ENCODE measurements around the gene TSEN2. TPM values are rescaled to one million over a fixed set of nuclear protein-coding genes. Genes with fewer than 3 reads are reported as not detected.
"Not testable (repeated sequence)": the region's sequence is repeated elsewhere in the genome, so short reads cannot be mapped to it uniquely, and the experiment has no call there.

TSEN2 gene
- total RNA-seq, 3 donors from 2014 or later: 20.0 to 32.8 (median 26.5) TPM

- intact Hi-C loops (cut with DNase I; ENCODE audit: low total_unique reads): no loop called here
- DNase-seq (ENCODE audit: low spot score in 2 of 2): no peak
- Histone ChIP-seq H3K36me3 (no peaks in the 10 kb centered on the region), H3K27ac (no peak overlapping the region), H3K4me1 (no peaks in the 10 kb centered on the region), H3K4me3 (no peak overlapping the region), H3K27me3 (no peaks in the 10 kb centered on the region), H3K9me3 (no peaks in the 10 kb centered on the region)
- TF ChIP-seq POLR2AphosphoS5 (IDR thresholded peaks at IDR 0.05): no peak
- TF ChIP-seq CTCF (IDR thresholded peaks at IDR 0.05): no peak
- no peak for TF ChIP-seq POLR2A (IDR thresholded peaks at IDR 0.05)
These were observed 39.5 kb upstream of the TSEN2 start for GRCh38 chr3:12444582-12445471.

GRCh38 chr3:12445523-12446240 is 38.6 kb upstream of the TSEN2 start:
- no peak overlapping the region for H3K4me3 ChIP-seq
- intact Hi-C loops (cut with DNase I; ENCODE audit: low total_unique reads): no loop called here
- no peaks in the 10 kb centered on the region for H3K36me3 ChIP-seq
- no peak for DNase-seq (ENCODE audit: low spot score in 2 of 2)
- no peaks in the 10 kb centered on the region for H3K9me3 ChIP-seq
- H3K27me3 ChIP-seq: no peaks in the 10 kb centered on the region
- no peaks in the 10 kb centered on the region for H3K4me1 ChIP-seq
- H3K27ac ChIP-seq: no peak overlapping the region
- no peak for TF ChIP-seq POLR2A (IDR thresholded peaks at IDR 0.05)
- TF ChIP-seq POLR2AphosphoS5 (IDR thresholded peaks at IDR 0.05): no peak
- no peak for TF ChIP-seq CTCF (IDR thresholded peaks at IDR 0.05)

- Histone ChIP-seq H3K27me3 (no peaks in the 10 kb centered on the region), H3K36me3 (no peaks in the 10 kb centered on the region), H3K27ac (no peak overlapping the region), H3K4me1 (no peaks in the 10 kb centered on the region), H3K9me3 (peaks cover 0 to under 1% of the 10 kb centered on the region in 2 donors), H3K4me3 (no peak overlapping the region)
- intact Hi-C loops (cut with DNase I; ENCODE audit: low total_unique reads): no loop called here
- TF ChIP-seq POLR2AphosphoS5 (IDR thresholded peaks at IDR 0.05) (no peak), POLR2A (IDR thresholded peaks at IDR 0.05) (no peak), CTCF (IDR thresholded peaks at IDR 0.05) (no peak)
- no peak for DNase-seq (ENCODE audit: low spot score in 2 of 2)
These were observed 38.0 kb upstream of the TSEN2 start for GRCh38 chr3:12446298-12446697.

GRCh38 chr3:12447075-12447474 is 37.2 kb upstream of the TSEN2 start:
- TF ChIP-seq POLR2AphosphoS5 (IDR thresholded peaks at IDR 0.05): no peak
- no peak overlapping the region for H3K4me3 ChIP-seq
- no peak for DNase-seq (ENCODE audit: low spot score in 2 of 2)
- no peaks in the 10 kb centered on the region for H3K4me1 ChIP-seq
- H3K36me3 ChIP-seq: no peaks in the 10 kb centered on the region
- no peak overlapping the region for H3K27ac ChIP-seq
- intact Hi-C loops (cut with DNase I; ENCODE audit: low total_unique reads): no loop called here
- no peaks in the 10 kb centered on the region for H3K27me3 ChIP-seq
- peaks cover 0 to 4% of the 10 kb centered on the region in 2 donors for H3K9me3 ChIP-seq

- DNase-seq (ENCODE audit: low spot score in 2 of 2); H3K4me3 ChIP-seq; H3K36me3 ChIP-seq; H3K9me3 ChIP-seq; H3K27me3 ChIP-seq; H3K27ac ChIP-seq; H3K4me1 ChIP-seq; intact Hi-C loops (cut with DNase I; ENCODE audit: low total_unique reads): not testable (repeated sequence)
These were observed 35.7 kb upstream of the TSEN2 start for GRCh38 chr3:12448404-12449202.

All from breast epithelium (tissue), 4 donors.